ENCODE results near the gene ADCY6.

Gene ADCY6

GRCh38 chr12:48788854-48789775 is at the start of gene ADCY6:
Gene ADCY6, minus strand, starts transcription at chr12:48789089. Its CDS starts 5,655 bp downstream, at chr12:48783434.
- POLR2A ChIA-PET (ENCODE audit: low non-redundant PET): interaction anchor here (0.6 kb wide), 2 partner anchors 11 to 26 kb away, joined by 3 to 7 read pairs; no protein-coding TSS in a partner anchor
- peak within 1 kb of the TSS; percentile 79 for H3K27ac ChIP-seq
- CTCF ChIA-PET: interaction anchor here (1.0 to 1.8 kb wide), 2 partner anchors 23 to 36 kb away, joined by 4 read pairs; no protein-coding TSS in a partner anchor
- TF ChIP-seq, protein P1, sequence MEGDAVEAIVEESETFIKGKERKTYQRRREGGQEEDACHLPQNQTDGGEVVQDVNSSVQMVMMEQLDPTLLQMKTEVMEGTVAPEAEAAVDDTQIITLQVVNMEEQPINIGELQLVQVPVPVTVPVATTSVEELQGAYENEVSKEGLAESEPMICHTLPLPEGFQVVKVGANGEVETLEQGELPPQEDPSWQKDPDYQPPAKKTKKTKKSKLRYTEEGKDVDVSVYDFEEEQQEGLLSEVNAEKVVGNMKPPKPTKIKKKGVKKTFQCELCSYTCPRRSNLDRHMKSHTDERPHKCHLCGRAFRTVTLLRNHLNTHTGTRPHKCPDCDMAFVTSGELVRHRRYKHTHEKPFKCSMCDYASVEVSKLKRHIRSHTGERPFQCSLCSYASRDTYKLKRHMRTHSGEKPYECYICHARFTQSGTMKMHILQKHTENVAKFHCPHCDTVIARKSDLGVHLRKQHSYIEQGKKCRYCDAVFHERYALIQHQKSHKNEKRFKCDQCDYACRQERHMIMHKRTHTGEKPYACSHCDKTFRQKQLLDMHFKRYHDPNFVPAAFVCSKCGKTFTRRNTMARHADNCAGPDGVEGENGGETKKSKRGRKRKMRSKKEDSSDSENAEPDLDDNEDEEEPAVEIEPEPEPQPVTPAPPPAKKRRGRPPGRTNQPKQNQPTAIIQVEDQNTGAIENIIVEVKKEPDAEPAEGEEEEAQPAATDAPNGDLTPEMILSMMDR (conservative IDR thresholded peaks at IDR 0.05; ENCODE audit: low read depth): no peak
- peak; percentile 67 for DNase-seq (ENCODE audit: low spot score)

DNA sequence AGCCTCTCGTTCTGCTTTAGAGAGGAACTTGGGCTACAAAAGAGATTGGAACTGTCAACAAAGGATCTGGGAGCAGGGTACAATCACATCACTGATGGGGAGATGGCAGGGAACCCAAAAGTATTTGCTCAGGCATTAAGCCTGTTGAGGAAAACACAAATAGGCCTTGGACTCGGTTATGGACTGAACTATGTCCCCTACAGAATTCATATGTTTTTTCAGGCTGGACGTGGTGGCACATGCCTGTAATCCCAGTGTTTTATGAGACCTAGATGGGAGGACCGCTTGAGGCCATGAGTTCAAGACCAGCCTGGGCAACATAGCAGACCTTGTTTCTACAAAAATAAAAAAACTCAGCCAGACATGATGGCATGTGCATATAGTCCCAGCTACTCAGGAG is 49.2 kb upstream of the ADCY6 start:
- H3K27ac ChIP-seq: no peak overlapping the region
- ChIA-PET POLR2A (ENCODE audit: low non-redundant PET) (no interaction called here), CTCF (no interaction called here)
- TF ChIP-seq, protein P1 (conservative IDR thresholded peaks at IDR 0.05; ENCODE audit: low read depth): no peak
- DNase-seq (ENCODE audit: low spot score): no peak

DNA sequence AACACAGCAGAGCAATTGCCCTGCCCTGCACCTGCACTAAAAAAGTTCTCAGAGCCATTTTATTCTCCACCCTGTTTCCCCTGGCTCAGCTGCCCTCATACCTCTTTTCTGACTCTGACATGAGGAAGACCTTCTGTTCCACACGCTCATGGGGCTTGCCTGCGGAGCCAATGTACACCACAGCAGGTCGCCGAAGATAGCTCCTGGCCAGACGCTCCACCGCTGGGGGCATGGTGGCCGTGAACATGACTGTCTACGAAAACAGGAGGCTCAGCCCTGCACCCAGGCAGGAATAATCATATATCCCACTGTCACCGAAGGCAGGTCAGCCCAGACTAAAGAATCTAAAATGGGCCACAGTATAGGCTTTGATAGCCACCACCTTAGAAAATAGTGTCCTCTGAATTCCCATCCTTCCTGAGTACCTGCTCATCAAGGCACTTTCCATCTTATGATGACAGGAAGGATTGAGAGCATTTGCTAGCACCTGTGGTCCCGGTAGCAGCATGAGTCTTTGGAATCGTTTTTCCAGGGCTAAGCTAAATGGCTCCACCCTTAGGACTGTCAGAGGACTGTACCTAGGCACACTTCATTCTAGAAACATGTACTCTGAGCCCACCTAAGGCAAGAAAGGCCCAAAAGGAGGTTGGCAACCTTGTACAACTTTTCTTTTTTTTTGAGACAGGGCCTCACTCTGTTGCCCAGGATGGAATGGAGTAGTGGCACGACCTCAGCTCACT is 43.6 kb upstream of the ADCY6 start:
- POLR2A ChIA-PET (ENCODE audit: low non-redundant PET): no interaction called here
- CTCF ChIA-PET: interaction anchor here (0.6 to 0.9 kb wide), 2 partner anchors 13 to 17 kb away, joined by 3 to 4 read pairs; no protein-coding TSS in a partner anchor
- no peak overlapping the region for H3K27ac ChIP-seq
- TF ChIP-seq, protein P1 (conservative IDR thresholded peaks at IDR 0.05; ENCODE audit: low read depth): no peak
- DNase-seq (ENCODE audit: low spot score): no peak

GRCh38 chr12:48831257-48831656 is 42.4 kb upstream of the ADCY6 start:
- TF ChIP-seq, protein P1 (conservative IDR thresholded peaks at IDR 0.05; ENCODE audit: low read depth): no peak
- DNase-seq (ENCODE audit: low spot score): no peak
- ChIA-PET CTCF (interaction anchor here (0.6 kb wide), 1 partner anchor 104 kb away, joined by 5 read pairs; a partner anchor contains a TSS), POLR2A (ENCODE audit: low non-redundant PET) (no interaction called here)
- H3K27ac ChIP-seq: no peak overlapping the region

- POLR2A ChIA-PET (ENCODE audit: low non-redundant PET): no interaction called here
- H3K27ac ChIP-seq: peak overlapping the region; percentile 33
- CTCF ChIA-PET: interaction anchor here (2.7 kb wide), 1 partner anchor 14 kb away, joined by 24 read pairs; no protein-coding TSS in a partner anchor
- TF ChIP-seq, protein P1 (conservative IDR thresholded peaks at IDR 0.05; ENCODE audit: low read depth): no peak
- no peak for DNase-seq (ENCODE audit: low spot score)
These were observed 40.1 kb upstream of the ADCY6 start for GRCh38 chr12:48828841-48829575.

Data from RWPE1 (cell line).